Fibroblast of skin of left quadriceps (primary cell): ENCODE data around the gene LRRC4C.
"Not testable (repeated sequence)": the region's sequence is repeated elsewhere in the genome, so short reads cannot be mapped to it uniquely, and the experiment has no call there.

ENCODE experiments used
- DNase-seq, 2 experiments: peaks; one replicate each; pipeline ENCODE4 v3.0.0-alpha.2; 2013; ENCODE audit warnings: low read depth in 2 of 2

LRRC4C gene

DNA sequence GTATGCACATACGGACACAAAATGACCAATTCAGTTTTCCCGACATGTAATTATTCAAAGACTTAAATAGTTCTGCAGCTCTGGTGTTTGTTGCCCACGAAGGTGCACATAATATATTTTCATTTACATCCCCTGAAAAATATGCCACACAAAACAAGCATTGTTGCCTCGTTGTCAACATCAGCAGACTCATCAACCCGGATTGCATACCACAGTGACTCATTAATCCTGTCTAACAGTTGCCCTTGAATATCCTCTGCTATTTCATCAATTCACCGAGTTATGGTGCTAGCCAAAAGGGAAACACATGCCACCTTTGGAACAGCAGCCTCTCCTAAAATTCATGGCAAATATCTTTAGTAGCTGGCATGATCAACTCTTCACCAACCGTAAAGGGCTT lies 582.2 kb downstream of the LRRC4C start:
- DNase-seq: peak; percentile 14 to 21

DNA sequence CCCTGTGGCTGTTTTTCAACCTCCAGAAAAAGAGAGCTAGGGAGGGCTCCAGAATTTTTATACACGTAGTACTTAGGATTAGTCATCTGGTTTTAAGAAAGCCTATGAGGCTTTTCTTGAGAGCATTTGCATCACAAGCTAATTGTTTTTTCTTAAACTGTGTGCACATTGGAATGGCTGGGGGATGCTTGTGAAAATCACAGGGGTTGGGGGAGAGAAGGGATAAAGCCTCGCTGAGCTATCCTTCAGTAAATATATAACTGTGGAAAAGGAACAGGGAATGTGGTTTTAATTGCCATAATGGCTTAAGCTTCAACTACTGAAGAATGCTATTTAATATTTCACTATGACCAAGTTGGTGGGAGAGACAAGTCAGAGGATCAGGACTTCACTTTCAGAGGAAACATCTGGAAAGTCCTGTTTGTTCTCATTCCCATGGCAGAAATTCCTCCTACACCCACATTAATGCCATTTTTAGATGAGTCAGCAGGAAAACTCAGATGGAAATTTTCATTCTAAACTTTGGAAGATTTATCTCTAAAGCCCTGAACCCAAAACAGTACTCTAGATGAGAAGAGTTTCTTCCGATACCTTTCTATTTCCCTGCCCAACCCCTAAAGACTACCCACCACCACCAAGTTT lies 591.3 kb downstream of the LRRC4C start:
- peak; percentile 58 to 59 for DNase-seq

DNA sequence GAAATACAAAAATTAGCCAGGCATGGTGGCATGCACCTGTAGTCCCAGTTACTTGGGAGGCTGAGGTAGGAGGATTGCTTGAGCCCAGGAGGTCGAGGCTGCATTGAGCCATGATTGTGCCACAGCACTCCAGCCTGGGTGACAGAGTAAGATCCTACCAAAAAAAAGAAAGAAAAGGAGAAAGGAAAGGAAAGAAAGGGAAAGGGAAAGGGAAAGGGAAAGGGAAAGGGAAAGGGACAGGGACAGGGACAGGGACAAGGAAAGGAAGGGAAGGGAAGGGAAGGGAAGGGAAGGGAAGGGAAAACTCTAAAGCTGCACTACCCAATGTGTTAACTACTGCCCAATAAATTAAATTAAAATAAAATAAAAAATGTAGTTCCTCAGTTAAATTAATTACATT lies 601.7 kb downstream of the LRRC4C start:
- DNase-seq: not testable (repeated sequence)

DNA sequence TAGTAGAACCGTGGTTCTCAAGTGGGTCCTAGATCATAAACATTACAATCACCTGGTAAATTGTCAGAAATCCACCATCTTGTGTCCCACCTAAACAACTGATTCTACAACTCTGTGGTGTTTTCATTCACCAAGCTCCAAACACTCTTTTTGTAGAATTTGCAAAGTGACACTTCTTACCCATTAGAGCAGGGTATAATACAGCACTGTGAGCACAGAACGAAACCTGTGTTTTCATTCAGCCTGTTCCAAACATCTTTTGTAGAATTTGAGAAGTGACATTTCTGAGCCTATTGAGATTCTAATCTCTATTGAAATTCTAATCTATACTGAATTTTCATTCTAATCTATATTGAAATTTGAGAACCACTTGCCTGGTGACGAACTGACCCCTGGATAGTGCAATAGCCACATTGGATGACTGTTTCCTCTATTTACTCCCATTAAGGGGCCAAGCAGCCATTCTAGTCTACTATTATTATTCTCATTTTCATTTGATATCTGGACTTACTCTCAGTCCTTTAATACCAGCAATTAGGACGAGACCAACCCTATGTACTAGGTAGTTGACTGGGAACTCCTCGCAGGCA lies 616.6 kb downstream of the LRRC4C start:
- DNase-seq: no peak

DNA sequence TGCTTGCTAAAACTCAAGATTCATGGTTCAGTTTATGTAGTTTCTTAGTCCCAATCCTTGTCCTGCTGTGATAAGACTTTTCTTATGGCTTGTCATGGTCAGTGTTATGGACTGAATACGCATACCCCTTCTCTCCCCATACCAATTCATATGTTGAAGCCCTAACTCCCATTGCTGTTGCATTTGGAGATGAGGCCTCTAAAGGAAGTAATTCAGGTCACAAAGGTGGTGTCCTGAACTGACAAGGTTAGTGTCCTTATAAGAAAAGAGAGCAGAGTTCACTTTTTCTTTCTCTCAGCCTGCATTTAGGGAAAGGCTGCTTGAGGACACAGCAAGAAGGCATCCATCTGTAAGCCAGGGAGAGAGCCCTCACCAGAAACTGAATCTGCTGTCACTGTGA lies 618.2 kb downstream of the LRRC4C start:
- no peak for DNase-seq

DNA sequence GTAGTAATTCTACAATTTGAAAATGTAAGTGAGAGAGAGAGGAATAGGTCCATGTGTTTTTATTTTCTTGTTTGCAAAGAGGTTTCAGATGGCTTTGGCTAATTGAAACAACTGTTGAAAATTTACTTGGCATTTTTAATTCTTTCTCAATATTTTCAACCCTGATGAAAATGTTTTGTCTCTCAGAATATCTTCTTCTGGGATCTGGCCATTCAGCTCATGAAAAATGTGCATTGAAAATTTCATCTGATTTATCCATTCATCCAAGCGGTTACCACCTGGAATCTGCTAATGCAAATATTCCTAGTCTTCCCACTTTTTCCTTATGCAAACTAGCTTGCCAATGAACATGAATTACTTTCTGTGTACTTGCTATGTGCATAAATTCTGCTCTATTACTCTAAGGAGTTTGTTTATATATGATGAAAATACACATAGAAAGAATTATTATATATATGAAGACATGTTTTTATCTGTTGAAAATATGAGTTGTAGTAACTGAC lies 621.2 kb downstream of the LRRC4C start:
- DNase-seq: no peak

DNA sequence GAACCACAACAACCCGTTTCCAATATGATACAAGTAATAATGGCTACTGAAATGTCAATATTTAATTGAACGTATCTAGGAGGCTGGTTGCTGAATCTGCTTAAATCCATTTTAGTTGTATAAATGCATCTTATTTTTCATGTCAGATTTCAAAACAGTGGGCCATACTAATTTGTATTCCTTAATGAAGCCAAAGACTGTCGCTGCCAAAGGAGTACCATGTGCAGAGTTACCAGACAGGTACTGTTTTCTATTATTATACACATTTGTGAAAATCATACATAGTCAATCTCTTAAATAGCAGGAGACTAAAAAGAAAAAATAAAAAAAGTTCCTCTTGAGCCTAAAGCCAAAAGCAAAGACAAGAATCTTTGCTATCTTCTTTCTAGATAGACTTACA lies 632.3 kb downstream of the LRRC4C start:
- no peak for DNase-seq

DNA sequence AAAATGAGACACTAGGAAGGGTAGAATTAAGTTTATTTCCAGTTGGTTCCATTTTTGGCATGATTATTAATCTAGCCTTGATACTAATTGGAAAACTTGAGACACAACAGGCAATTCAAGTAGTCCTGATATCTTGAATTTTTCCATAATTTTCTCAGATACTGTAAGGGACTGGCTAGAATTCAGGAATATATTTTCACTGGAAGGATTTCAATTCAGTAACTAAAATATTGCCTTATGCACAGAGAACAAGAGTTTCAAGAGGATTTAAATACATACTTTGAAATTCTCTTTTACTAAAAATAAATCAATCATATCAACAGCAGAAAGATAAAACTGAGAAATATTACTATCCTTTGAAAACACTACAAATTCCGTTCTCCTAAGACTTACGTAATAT lies 632.9 kb downstream of the LRRC4C start:
- no peak for DNase-seq

DNA sequence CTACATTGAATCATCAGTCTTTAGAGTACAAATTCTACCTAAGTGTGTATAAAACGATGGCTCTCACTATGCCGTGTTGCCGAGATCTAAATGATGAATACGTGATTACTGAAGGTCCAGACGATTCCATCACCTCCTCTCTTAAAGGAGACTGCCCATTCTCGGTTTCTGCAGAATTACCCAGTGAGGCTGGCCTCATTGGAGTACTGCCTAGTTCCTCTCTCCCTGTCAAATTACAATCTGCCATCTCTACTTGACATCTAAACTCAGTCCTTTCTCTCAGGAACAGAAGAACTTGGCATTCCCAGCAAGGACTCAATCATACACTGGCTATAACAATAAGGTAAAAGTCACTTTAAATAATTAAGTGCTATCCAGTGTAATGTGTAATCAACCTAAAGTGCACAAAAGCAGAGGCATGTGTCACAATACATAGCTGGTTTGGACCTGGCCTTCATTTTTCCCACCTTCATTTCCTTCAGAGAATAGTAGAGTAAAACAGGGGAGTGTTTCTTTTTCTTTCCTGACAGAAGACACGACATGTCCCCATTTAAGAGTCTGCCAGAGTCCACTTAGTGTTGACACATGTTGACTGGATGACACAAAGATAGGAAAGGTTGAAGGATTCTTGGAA lies 634.1 kb downstream of the LRRC4C start:
- DNase-seq: no peak

DNA sequence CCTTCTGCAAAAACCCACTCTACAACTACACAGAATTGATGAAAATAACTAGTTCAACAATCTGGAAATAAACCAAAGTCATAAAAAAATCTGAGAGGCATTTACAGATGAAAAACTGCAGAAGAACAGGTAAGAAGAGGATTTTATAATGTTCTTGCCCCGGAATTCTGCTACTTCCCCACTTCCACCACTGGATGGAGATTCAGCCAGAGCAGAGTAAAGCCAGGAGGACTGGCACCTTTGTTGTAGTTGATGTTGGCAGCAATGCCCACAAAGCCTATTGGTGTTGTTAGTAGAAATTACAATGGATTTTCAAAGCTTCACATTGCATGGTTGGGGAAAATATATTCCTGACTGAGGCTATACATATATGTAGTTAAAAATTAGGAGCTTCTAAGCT lies 640.2 kb downstream of the LRRC4C start:
- DNase-seq: no peak

DNA sequence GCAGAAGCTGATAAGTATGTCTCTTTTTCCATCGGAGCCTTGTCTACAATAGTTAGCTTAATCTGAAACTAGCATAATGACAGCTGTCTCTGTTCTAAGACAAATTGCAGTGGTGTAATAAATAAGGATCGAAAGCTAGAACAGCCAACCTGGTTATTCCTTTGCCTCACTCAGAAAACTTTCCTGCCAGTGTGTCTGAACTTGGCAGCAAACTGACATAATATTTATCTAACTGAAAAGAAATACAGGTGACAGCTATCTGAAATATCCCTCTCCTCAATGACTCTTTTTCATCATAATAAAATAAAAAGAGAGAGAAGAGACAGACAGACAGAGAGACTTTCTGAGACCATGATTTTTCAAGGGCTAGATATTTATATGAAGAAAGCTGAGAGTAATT lies 642.5 kb downstream of the LRRC4C start:
- DNase-seq: no peak

DNA sequence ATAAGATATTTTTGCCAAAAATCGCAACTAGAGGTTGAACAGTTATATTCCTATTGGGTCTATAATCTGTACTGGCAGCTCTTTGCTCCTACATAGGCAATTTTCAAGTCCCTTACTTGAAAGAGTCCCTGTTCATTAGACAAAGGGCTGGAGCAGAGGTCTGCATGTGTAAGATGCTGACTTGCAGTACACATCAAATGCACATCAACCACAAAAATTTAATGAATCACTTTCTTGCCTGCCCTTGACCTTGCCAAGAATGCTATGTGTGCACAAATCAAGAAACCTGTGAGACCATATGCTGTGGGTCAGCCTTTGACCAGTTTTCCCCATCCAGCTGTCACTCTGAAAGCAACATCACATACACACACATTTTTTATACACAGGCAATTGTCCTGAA lies 661.5 kb downstream of the LRRC4C start:
- peak; percentile 8 to 23 for DNase-seq

DNA sequence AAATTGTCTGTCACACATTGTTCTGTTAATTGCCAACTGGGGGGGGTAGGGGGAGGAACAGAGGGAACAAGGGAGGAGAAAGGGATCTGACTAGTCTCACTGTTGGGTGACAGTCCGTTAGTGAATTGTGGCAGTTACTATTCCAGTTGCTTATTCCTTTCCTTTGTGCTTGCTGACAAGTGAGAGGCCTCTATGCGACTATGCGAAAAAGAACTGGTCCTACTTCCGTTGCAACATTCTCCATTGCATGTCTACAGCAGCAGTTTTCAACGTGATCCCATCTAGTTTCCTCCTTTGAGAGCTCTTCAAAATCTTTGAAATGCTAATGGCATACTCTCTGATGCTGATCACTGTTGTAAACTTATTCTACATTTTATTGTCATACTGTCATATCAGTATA lies 672.2 kb downstream of the LRRC4C start:
- no peak for DNase-seq

DNA sequence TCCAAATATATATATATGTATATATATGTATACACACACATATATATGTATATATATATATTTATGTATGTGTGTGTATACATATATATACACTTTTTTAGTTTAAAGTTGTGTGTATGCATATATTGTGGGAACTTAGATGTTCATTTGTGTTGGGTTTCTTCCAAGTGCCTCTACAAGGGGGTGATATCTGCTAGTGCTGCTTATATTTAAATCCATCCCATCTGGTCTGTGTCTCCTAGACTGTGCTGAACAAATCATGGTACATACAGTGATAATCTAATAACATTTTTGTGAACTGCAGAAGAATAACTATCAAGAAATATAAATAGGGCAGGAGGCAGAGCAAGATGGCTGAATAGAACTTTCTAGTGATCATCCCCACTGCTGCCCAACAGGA lies 696.4 kb downstream of the LRRC4C start:
- no peak for DNase-seq

DNA sequence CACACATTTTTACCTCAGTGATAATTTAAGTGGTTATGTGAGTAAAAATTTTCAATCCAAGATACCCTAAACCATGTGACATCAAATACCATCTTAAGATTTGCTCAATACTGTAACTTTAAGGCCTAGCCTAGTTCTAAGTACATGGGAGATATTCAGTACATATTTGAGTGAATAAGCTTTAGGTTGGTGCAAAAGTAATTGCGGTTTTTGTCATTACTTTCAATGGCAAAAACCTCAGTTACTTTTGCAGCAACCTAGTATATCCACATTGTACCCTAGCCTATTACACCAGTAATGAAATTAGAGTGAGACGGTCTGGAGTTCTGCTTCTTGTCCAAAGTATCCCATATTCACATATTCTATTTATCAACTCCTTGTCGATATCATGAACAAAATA lies 700.1 kb downstream of the LRRC4C start:
- no peak for DNase-seq

DNA sequence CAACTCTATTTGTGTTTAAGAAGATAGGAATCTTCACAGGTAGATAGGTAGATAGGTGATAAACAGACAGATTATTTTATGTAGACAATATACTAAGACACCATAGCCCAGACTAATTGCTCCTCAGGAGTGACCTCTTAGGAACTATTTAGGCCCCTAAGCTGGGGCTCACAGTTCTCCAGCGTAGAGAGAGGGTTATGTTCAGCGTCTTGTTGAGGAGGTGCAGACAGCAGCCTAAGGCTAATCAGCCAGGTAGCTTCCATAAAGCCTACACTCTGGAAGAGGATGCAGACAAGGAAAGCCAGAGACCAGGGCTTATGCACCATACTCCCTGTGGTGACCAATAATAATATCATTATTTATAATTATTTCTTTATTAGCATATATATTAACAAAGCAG lies 705.2 kb downstream of the LRRC4C start:
- DNase-seq: no peak

DNA sequence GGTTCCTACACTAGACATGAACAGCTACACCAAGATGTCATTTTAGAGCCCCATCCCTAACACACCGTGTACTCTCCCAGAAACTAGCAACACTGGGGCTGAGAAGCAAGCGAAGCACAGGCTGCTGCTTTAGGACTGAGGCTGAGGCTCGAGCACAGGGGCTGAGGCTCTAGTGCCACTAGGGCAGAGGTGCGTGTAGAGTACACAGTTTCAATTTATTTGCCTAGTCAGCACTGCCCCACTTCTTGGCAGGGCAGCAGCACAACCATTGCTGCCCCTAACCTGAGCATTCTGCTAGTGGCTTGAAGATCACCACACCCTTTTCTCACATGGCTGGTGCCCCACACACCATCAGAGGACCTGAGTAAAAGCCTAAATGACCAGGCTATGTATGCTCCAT lies 713.2 kb downstream of the LRRC4C start:
- DNase-seq: no peak

DNA sequence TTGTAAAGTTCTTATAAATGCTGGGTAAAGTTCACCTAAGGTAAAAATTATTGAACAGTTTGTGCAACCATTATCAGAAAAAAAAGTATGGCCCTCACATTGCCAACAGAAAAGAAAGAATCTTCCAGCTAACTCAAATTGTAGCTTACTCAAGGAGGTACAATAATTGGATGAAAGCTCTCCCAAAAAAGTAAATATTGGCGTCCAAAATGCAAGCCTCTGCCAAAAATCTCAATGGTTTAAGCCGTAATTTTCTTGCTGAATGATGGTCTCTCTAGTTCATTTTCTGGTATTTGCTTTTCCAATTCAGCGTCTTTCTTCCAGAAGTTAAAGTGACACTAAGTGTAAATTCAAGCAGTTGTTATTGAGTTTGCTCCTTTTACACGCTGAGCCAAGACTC lies 727.3 kb downstream of the LRRC4C start:
- no peak for DNase-seq

DNA sequence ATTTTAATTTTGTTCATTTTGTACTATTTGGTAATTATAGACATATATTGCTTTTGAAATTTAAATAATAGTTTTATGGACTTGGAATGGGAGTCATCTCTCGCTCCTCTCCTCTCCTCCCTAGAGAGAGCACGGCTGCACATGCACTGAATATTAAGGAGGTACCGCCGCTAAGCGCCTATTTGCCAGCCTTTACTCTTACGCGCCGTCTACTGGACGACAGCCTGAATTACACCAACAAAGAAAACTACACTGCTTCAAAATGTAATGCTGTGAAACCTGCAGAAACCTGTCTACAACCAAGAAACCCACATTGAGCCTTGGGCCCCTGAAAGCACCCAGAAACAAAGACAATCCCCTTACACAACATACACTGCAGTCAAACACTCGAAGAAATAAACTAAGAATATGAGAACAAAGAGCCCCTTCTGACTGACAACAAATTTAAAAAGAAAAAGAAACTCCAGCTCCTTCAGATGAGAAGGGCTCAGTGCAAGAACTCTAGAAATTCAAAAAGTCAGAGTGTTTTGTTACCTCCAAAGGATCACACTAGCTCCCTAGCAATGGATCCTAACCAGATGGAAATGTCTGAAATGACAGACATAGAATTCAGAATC lies 737.2 kb downstream of the LRRC4C start:
- no peak for DNase-seq

DNA sequence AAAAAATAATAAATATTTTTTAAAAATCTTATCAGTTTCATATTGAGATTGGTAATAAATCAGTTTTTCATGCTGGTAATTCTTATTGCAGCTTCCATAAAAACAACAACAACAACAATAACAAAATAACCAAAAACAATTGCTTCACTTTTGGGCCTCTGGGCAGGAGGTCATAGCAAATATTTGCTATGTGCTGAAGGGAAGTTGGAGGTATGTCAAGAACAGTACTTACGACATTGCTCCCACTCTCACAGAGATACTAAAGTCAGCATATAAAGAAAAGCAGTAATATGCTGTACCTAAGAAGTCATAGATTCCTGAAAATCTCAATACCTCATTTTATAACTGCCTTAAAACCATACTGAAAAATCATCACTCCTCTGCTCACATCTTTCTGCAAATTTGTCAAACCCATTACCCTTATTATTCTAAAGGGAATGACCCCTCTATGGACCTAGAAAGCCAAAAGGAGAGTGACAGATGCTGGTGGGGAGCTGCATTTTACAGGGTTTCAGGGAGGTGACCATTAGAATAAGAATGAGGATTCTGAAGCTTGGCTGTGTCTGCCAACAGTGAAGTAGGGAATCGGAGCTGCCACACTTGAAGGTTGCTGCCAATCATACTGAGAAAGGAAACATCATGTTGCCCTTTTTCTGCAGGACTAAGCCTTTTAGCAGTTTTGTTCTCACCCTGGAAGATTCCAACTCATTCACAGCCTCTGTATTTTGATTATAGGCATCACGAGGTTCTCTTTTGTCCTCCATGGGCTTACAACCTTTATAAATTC lies 742.9 kb downstream of the LRRC4C start:
- DNase-seq: no peak

DNA sequence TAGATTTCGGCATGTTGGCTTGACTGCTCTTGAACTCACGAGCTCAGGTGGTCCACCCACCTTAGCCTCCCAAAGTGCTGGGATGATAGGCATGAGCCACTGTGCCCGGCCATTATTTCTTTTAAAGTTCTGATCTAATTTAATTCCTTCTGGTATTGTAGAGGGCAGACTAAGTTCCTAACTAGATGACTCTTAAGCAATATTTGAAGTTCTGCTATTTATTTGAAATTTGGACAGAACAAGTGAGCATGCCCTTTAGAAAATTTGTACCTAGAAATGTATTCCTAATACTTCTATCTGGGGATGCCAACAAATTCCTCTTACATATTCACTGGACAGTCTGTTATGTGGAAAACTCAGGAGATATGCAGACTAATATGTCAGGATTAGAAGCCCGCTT lies 746.4 kb downstream of the LRRC4C start:
- no peak for DNase-seq

DNA sequence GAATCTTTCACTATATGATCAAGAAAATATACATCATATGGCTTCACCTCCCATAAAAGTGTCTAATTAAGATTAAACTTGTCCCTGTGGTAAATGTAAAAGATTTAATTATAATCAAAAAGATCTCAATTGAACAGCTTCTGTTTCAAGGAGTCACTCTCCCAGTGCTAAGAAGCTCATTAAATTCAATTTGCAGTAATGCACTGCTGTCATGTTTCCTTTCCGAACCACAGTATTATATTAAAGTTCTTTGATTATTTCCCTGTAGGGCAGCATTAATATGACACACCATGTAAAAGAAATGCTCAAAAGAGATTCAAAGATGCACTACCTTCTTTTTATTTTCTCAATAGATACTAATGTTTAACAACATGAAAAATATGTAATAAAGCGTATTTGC lies 758.4 kb downstream of the LRRC4C start:
- DNase-seq: no peak
